Activated naive CD4-positive, alpha-beta T cell treated with anti-CD3 and anti-CD28 coated beads, Interleukin-2, amount 50 U/mL, for 24 hours (primary cell): ENCODE data around the gene ESPN.
"Not testable (repeated sequence)": the region's sequence is repeated elsewhere in the genome, so short reads cannot be mapped to it uniquely, and the experiment has no call there.

Source experiments
- H3K27ac Mint-ChIP-seq: one replicate; pipeline ENCODE4 v1.8.0; 2021; ENCODE audit warnings: mild to moderate bottlenecking, mixed read lengths
- H3K27me3 Mint-ChIP-seq: one replicate; pipeline ENCODE4 v1.8.0; 2021; ENCODE audit warnings: mixed read lengths
- H3K36me3 Mint-ChIP-seq: one replicate; pipeline ENCODE4 v1.8.0; 2021; ENCODE audit warnings: mixed read lengths
- H3K4me1 Mint-ChIP-seq: one replicate; pipeline ENCODE4 v1.8.0; 2021; ENCODE audit warnings: mixed read lengths
- H3K4me3 Mint-ChIP-seq: one replicate; pipeline ENCODE4 v1.8.0; 2021; ENCODE audit warnings: mild to moderate bottlenecking, mixed read lengths
- H3K9me3 Mint-ChIP-seq: one replicate; pipeline ENCODE4 v1.8.0; 2021; ENCODE audit warnings: mixed read lengths

ESPN gene

GRCh38 chr1:6395781-6396244, 28.8 kb upstream of the ESPN start:
- H3K36me3 Mint-ChIP-seq, H3K4me3 Mint-ChIP-seq, H3K27me3 Mint-ChIP-seq, H3K27ac Mint-ChIP-seq, H3K9me3 Mint-ChIP-seq: not testable (repeated sequence)
- H3K4me1 Mint-ChIP-seq: peaks cover 22% of the 10 kb centered on the region

DNA sequence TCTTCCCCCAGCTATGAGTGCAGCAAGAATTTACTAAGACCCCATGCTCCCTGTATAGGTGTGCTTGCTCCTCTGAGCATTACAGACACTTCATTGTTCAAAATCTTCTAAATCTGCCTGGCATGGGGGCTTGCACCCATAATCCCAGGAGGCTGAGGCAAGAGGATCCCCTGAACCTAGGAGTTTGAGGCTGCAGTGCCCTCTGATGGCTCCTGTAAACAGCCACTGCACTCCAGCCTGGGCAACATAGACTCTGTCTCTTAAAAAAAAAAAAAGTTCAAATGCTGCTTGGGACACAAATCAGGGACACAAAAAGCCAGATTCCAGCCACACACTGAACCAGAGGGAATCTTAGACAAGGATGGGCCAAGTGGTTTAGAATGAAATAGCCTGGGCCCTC, 27.6 kb upstream of the ESPN start:
- H3K27ac Mint-ChIP-seq: peak overlapping the region; percentile 13
- H3K27me3 Mint-ChIP-seq: no peaks in the 10 kb centered on the region
- no peak overlapping the region for H3K4me3 Mint-ChIP-seq

DNA sequence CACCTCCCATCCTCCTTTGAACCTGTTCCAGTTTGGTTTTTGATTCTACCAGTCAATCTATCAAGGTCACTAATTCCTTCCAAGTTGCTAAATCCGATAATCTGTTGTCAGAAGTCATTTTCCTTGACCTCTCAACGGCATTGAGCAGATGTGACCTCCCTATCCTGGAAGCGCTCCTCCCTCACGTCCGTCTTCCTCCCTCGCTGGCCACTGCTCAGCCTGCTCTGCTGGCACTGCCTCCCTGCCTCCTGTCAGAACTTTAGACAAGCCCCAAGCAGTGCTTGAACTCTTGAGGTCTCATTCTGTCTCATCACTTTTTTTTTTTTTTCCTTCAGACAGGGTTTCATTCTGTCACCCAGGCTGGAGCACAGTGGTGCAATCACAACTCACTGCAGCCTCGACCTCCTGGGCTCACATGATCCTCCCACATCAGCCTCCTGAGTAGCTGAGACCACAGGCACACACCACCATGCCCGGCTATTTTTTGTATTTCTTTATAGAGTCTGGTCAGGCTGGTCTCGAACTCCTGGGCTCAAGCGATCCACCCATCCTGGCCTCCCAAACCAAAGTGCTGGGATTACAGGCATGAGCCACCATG, 26.6 kb upstream of the ESPN start:
- Mint-ChIP-seq H3K27ac (no peak overlapping the region), H3K9me3 (no peaks in the 10 kb centered on the region), H3K36me3 (no peaks in the 10 kb centered on the region)

More for the DNA sequence above, 27.6 kb upstream of the ESPN start:
- peaks cover 19% of the 10 kb centered on the region for H3K4me1 Mint-ChIP-seq
- H3K9me3 Mint-ChIP-seq: no peaks in the 10 kb centered on the region
- H3K36me3 Mint-ChIP-seq: no peaks in the 10 kb centered on the region

DNA sequence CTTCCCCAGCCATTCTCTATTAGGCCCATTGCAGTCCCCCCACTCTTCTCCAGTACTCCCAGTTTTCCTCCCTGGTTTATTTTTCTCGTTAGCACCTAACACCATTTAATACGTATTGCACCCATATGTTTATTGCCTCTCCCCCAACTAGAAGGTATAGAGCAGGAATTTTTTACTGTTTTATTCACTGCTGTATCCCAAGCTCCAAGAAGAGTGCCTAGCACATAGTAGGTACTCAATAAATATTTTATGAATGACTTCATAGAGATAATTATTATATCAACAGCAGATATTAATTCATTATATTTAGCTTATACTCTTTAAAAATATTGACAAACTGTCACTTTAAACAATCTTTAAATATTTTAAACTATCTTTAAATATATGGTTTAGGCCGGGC, 25.3 kb upstream of the ESPN start:
- Mint-ChIP-seq H3K9me3 (no peaks in the 10 kb centered on the region), H3K36me3 (no peaks in the 10 kb centered on the region), H3K27me3 (no peaks in the 10 kb centered on the region), H3K4me3 (no peak overlapping the region), H3K4me1 (peaks cover 8% of the 10 kb centered on the region), H3K27ac (no peak overlapping the region)

More for the DNA sequence above, 26.6 kb upstream of the ESPN start:
- no peak overlapping the region for H3K4me3 Mint-ChIP-seq
- H3K27me3 Mint-ChIP-seq: no peaks in the 10 kb centered on the region
- H3K4me1 Mint-ChIP-seq: peaks cover 14% of the 10 kb centered on the region

DNA sequence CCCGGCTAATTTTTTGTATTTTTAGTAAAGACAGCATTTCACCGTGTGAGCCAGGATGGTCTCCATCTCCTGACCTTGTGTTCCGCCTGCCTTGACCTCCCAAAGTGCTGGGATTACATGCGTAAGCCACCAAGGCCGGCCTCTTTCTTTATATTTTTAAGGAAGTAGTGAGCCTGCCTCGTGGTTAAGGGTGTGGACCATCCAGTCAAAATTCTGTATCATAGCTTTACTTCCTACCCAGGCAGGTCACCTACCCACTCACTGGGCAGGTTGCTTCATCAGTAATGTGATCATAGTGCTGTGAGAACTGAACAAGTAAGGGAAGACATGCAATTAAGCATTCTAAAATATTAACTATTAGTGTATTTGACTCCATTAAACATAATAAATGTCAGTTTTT, 22.9 kb upstream of the ESPN start:
- H3K4me1 Mint-ChIP-seq: no peaks in the 10 kb centered on the region
- no peaks in the 10 kb centered on the region for H3K36me3 Mint-ChIP-seq
- no peaks in the 10 kb centered on the region for H3K27me3 Mint-ChIP-seq
- no peaks in the 10 kb centered on the region for H3K9me3 Mint-ChIP-seq
- H3K27ac Mint-ChIP-seq: no peak overlapping the region
- H3K4me3 Mint-ChIP-seq: no peak overlapping the region

DNA sequence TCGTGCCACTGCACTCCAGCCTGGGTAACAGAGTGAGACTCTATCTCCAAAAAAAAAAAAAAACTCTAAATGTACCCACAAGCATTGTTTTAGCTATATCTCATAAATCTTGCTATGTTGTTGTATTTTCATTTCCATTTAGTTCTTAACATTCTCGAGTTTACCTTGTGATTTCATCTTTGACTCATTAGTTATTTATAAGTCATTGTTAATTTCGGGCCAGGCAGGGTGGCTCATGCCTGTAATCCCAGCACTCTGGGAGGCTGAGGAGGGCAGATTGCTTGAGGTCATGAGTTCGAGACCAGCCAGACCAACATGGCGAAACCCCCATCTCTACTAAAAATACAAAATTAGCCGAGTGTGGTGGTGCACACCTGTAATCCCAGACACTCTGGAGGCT, 16.6 kb upstream of the ESPN start:
- Mint-ChIP-seq H3K27me3 (peaks cover 5% of the 10 kb centered on the region), H3K36me3 (no peaks in the 10 kb centered on the region), H3K9me3 (no peaks in the 10 kb centered on the region), H3K4me1 (no peaks in the 10 kb centered on the region), H3K27ac (no peak overlapping the region), H3K4me3 (no peak overlapping the region)

DNA sequence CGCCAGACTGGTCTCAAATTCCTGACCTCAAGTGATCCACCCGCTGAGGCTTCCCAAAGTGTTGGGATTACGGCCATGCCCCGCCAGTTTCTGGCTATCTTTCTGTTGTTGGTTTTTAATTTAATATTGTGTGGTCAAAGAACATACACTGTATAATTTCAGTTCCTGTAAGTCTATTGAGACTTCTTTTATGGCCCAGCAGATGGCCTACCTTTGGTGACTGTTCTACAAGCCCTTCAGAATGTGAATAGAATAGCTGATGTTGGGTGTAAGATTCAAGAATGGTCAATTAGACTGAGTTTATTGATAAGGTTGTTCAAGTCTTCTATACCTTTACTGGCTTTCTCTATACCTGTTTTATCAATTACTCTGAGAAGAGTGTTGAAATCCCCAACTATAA, 15.5 kb upstream of the ESPN start:
- no peak overlapping the region for H3K4me3 Mint-ChIP-seq
- H3K27me3 Mint-ChIP-seq: peaks cover 5% of the 10 kb centered on the region
- no peak overlapping the region for H3K27ac Mint-ChIP-seq
- H3K4me1 Mint-ChIP-seq: no peaks in the 10 kb centered on the region
- no peaks in the 10 kb centered on the region for H3K36me3 Mint-ChIP-seq
- H3K9me3 Mint-ChIP-seq: no peaks in the 10 kb centered on the region

DNA sequence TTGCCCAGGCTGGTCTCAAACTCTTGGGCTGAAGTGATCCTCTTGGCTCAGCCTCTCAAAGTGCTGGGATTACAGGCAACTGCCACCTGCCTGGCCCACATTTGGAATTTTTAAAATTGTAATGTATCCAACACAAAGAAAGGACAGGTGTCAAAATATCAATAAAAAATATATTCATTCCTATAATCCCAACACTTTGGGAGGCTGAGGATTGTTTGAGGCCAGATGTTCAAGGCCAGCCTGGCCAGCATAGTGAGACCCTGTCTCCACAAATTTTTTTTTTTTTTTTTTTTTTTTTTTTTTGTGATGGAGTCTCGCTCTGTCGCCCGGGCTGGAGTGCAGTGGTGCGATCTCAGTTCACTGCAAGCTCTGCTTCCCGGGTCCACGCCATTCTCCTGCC, 14.8 kb upstream of the ESPN start:
- Mint-ChIP-seq H3K27ac (no peak overlapping the region), H3K9me3 (no peaks in the 10 kb centered on the region), H3K27me3 (peaks cover 10% of the 10 kb centered on the region), H3K4me1 (peaks cover 6% of the 10 kb centered on the region), H3K36me3 (no peaks in the 10 kb centered on the region), H3K4me3 (no peak overlapping the region)

GRCh38 chr1:6410248-6410893, 14.2 kb upstream of the ESPN start:
- Mint-ChIP-seq H3K4me1 (peaks cover 9% of the 10 kb centered on the region), H3K9me3 (no peaks in the 10 kb centered on the region), H3K4me3 (no peak overlapping the region), H3K27me3 (peaks cover 12% of the 10 kb centered on the region), H3K36me3 (no peaks in the 10 kb centered on the region), H3K27ac (no peak overlapping the region)

DNA sequence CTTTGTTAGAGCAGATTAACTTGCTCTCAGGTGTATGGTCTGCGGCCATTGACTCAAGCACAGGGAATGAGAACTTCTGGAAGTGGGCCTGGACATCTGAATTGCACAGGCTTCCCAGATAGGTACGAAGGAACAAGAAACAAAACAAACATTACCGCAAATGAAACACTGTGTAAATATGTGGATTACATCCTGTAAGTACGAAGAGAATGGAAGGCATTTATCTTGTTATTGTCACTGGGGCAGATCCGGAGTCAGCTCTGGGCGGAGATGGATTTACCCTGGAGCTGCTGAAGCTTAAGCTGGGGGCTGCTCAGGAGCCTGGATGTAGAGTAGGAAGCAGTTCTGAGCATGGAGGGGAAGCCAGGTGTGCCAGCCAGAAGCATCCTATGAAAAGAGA, 11.7 kb upstream of the ESPN start:
- H3K27ac Mint-ChIP-seq: no peak overlapping the region
- peaks cover 10% of the 10 kb centered on the region for H3K4me1 Mint-ChIP-seq
- no peaks in the 10 kb centered on the region for H3K36me3 Mint-ChIP-seq
- H3K27me3 Mint-ChIP-seq: peaks cover 33% of the 10 kb centered on the region
- H3K4me3 Mint-ChIP-seq: no peak overlapping the region
- no peaks in the 10 kb centered on the region for H3K9me3 Mint-ChIP-seq

DNA sequence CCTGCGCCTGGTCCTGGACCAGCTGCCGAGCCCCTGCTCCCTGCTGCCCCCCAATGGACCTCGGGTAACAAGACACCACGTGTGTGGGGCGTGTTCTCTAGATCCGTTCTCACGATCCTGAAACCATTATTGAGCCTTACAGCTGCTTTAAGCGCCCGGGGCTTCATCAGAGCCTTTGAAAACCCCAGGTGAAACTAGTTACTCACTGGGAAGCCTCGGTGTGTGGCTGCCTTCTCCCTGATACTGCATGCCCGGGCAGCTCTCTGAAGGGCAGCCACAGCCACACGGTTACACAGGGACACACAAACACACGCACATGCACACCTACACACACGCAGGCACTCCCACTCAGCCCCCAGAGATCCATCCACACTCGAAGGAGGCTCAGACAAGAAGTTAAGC, 10.1 kb upstream of the ESPN start:
- H3K4me3 Mint-ChIP-seq: no peak overlapping the region
- peaks cover 37% of the 10 kb centered on the region for H3K27me3 Mint-ChIP-seq
- H3K4me1 Mint-ChIP-seq: peaks cover 10% of the 10 kb centered on the region
- H3K36me3 Mint-ChIP-seq: no peaks in the 10 kb centered on the region
- H3K27ac Mint-ChIP-seq: no peak overlapping the region
- H3K9me3 Mint-ChIP-seq: no peaks in the 10 kb centered on the region

DNA sequence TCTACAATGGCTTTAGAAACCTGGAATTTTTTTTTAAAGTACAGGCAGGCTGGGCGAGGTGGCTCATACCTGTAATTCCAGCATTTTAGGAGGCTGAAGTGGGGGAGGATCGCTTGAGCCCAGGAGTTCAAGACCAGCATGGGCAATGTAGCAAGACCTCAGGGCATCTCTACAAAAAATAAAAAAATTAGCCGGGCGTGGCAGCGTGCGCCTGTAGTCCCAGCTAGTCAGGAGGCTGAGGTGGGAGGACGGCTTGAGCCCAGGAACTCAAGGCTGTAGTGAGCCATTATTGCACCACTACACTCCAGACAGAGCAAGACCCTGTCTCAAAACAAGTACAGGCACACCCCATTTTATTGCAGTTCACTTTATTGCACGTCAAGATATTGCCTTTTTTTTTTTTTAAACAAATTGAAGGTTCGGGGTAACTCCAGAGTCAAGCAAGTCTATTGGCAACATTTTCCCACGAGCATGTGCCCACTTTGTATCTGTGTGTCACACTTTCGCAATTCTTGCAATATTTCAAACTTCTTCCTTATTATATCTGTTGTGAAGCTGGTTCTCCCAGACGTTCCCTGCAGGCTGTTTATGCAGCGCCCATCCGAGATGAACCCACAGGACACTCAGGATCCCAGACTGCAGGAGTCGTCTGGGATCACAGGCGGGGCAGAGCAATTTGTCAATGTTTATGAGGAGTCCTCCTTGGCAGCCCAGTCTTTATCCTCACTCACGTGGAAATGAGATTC, 9.5 kb upstream of the ESPN start:
- H3K27me3 Mint-ChIP-seq: peaks cover 37% of the 10 kb centered on the region
- H3K27ac Mint-ChIP-seq: no peak overlapping the region
- H3K9me3 Mint-ChIP-seq: no peaks in the 10 kb centered on the region
- H3K36me3 Mint-ChIP-seq: no peaks in the 10 kb centered on the region
- no peak overlapping the region for H3K4me3 Mint-ChIP-seq
- peaks cover 10% of the 10 kb centered on the region for H3K4me1 Mint-ChIP-seq

DNA sequence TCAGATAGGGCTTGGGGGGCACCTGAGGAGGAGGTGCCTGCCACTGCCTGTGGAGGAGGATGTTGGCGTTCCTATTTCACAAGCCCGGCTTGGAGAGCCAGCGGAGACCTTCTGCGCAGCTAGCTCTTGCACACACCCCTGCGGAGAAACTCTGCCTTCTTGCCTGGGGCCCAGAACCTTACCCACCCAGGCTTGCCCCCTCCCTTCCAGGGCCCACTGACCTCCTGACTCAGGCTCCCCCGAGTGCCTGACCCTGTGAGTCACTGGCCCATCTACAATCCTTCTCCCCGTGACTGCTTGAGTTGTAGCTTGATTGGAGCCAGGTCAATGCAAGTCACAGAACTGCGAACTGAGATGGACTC, 8.3 kb upstream of the ESPN start:
- no peaks in the 10 kb centered on the region for H3K36me3 Mint-ChIP-seq
- H3K4me3 Mint-ChIP-seq: no peak overlapping the region
- no peaks in the 10 kb centered on the region for H3K9me3 Mint-ChIP-seq
- H3K27ac Mint-ChIP-seq: no peak overlapping the region
- H3K4me1 Mint-ChIP-seq: peaks cover 10% of the 10 kb centered on the region
- peaks cover 43% of the 10 kb centered on the region for H3K27me3 Mint-ChIP-seq

DNA sequence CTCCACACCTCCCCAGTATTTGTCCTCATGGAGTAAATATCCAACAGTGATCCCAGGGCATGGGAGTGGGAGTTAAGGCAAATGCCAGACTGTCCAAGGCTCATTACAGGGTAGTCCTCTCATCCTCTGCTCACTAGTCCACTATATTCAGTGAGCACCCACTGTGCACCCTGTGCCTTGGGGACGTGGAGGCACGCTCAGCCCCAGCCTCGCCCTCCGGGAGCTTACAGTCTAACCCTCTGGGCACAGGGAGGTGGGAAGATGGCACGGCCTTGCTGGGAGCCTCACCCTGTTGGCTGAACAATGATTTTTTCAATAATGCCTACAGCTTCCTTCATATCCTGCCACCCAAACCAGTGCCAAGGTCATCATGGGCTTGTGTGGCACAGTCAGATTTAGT, 7.7 kb upstream of the ESPN start:
- H3K9me3 Mint-ChIP-seq: no peaks in the 10 kb centered on the region
- peaks cover 10% of the 10 kb centered on the region for H3K4me1 Mint-ChIP-seq
- H3K27me3 Mint-ChIP-seq: peaks cover 47% of the 10 kb centered on the region
- H3K27ac Mint-ChIP-seq: no peak overlapping the region
- no peak overlapping the region for H3K4me3 Mint-ChIP-seq
- no peaks in the 10 kb centered on the region for H3K36me3 Mint-ChIP-seq

DNA sequence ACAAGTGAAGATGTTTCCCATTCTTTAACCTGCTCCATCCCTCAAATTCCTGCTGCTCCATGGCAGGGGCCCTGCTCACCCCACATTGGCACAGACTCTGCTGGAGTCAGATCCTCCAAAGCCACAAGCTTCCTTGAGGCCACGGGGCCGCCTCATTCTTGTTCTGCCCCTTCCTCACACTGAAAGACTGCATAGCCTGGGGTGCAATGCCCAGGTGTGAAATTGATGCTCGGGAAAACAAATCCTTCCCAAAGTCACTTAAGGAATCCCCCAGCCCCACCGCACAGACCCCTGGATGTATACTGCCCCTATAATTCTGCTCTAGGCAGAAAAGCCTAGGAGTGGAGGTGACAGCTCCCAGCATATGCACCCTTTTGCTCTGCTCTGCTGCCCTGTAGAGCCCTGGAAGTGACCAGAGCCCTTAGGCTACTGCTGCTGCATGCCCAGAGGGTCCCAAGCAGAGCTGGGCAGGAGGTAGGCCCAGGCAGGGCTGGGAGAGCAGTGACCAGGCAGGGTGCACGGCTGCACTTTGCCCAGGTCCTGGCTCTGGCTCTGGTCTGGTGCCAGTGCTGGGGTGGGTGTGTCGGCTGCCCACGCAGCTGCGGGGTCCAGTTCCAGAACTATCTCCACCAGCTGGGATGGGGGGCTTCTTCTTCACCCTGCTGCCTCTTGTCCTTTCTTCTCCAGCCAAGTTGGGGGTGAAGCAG, 6.5 kb upstream of the ESPN start:
- H3K27me3 Mint-ChIP-seq: peaks cover 47% of the 10 kb centered on the region
- H3K9me3 Mint-ChIP-seq: no peaks in the 10 kb centered on the region
- H3K4me1 Mint-ChIP-seq: peaks cover 10% of the 10 kb centered on the region
- H3K4me3 Mint-ChIP-seq: no peak overlapping the region
- no peak overlapping the region for H3K27ac Mint-ChIP-seq
- H3K36me3 Mint-ChIP-seq: no peaks in the 10 kb centered on the region
